OCI-LY1 (cell line): ENCODE measurements around the gene PRCP.

Experiments used
- H2AFZ ChIP-seq: fragments of 200-600 bp; sonication (generic), shearing (Covaris generic); 2 replicates; pipeline ENCODE4 v1.6.0; 2014; ENCODE audit warnings: antibody characterized with exemption, mild to moderate bottlenecking, low read length
- H3F3A ChIP-seq: fragments of 200-600 bp; sonication (generic), shearing (Covaris generic); 2 replicates; pipeline ENCODE4 v1.6.0; 2014; ENCODE audit warnings: mild to moderate bottlenecking, antibody characterized with exemption, low read length, moderate library complexity; ENCODE audit not compliant: insufficient read depth
- H3K27ac ChIP-seq: fragments of 200-600 bp; sonication (generic); 2 replicates; pipeline ENCODE4 v1.5.1; 2014; ENCODE audit warnings: low read length, mixed run types, mild to moderate bottlenecking, low read depth; ENCODE audit not compliant: poor library complexity, severe bottlenecking
- H3K27me3 ChIP-seq: fragments of 200-600 bp; sonication (generic); 2 replicates; pipeline ENCODE4 v1.6.0; 2014; ENCODE audit warnings: antibody characterized with exemption, mild to moderate bottlenecking, low read length, moderate library complexity; ENCODE audit not compliant: insufficient read depth
- H3K36me3 ChIP-seq: fragments of 200-600 bp; sonication (generic); 2 replicates; pipeline ENCODE4 v1.6.1; 2014; ENCODE audit warnings: mild to moderate bottlenecking, antibody characterized with exemption, low read length, moderate library complexity, mixed read lengths; ENCODE audit not compliant: insufficient read depth
- H3K4me1 ChIP-seq: fragments of 200-600 bp; sonication (generic); 2 replicates; pipeline ENCODE4 v1.5.1; 2014; ENCODE audit warnings: mild to moderate bottlenecking, low read length, moderate library complexity; ENCODE audit not compliant: insufficient read depth, severe bottlenecking
- H3K4me2 ChIP-seq: fragments of 200-600 bp; sonication (generic), shearing (Covaris generic); 2 replicates; pipeline ENCODE4 v1.6.1; 2014; ENCODE audit warnings: low read length
- H3K4me3 ChIP-seq: fragments of 200-600 bp; sonication (generic); 2 replicates; pipeline ENCODE4 v1.5.1; 2014; ENCODE audit warnings: low read length, low read depth, mild to moderate bottlenecking, mixed read lengths; ENCODE audit not compliant: poor library complexity, severe bottlenecking
- H3K79me2 ChIP-seq: fragments of 200-600 bp; shearing (Covaris generic); 2 replicates; pipeline ENCODE4 v1.6.1; 2016; ENCODE audit warnings: mixed run types, low read length, mixed read lengths; ENCODE audit not compliant: insufficient read depth
- H3K9ac ChIP-seq: fragments of 200-600 bp; sonication (generic), shearing (Covaris generic); 2 replicates; pipeline ENCODE4 v1.6.1; 2014; ENCODE audit warnings: mild to moderate bottlenecking, low read length, mixed read lengths
- H3K9me2 ChIP-seq: fragments of 200-600 bp; sonication (generic), shearing (Covaris generic); 2 replicates; pipeline ENCODE4 v1.6.1; 2014; ENCODE audit warnings: low read depth, mild to moderate bottlenecking, low read length, mixed read lengths
- H3K9me3 ChIP-seq: fragments of 200-600 bp; shearing (Covaris generic); 2 replicates; pipeline ENCODE4 v1.6.1; 2014; ENCODE audit warnings: low read length, mixed read lengths
- H4K20me1 ChIP-seq: fragments of 200-600 bp; sonication (generic), shearing (Covaris generic); 2 replicates; pipeline ENCODE4 v1.6.0; 2016; ENCODE audit warnings: mild to moderate bottlenecking, low read length; ENCODE audit not compliant: insufficient read depth
- EZH2 ChIP-seq: fragments of 200-600 bp; sonication (generic), shearing (Covaris generic); IDR thresholded peaks from 2 replicates; pipeline ENCODE4 v1.8.0; 2017; ENCODE audit warnings: borderline replicate concordance, mixed run types, mild to moderate bottlenecking, antibody characterized with exemption, low read length, moderate library complexity, mixed read lengths
- TF ChIP-seq, protein P1 (sequence below): fragments of 200-600 bp; sonication (generic), shearing (Covaris generic); IDR thresholded peaks from 2 replicates; pipeline ENCODE4 v1.5.1; 2017; ENCODE audit warnings: mild to moderate bottlenecking, antibody characterized with exemption, low read length, moderate library complexity, mixed read lengths

The PRCP gene

DNA sequence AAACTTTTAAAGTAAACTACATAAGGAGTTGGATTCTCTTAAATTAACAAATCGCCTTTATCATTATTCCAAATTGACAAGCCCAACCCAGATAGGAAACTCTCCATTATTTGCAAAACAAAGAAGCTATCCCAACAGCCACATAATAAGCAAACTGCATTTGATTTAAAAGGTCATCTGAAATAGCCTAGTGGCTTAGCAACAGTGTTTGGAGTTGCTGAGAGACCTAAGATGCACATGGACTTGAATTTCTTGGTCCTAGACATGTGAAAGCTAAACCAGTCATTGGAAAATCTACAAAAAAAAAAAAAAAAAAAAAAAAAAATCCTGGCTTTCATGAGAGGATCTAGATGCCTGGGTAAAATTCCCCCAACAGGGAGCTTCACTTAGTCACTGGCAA is 69.5 kb downstream of the PRCP start:
- Histone ChIP-seq H3K9ac (no peak overlapping the region), H3K9me2 (no peaks in the 10 kb centered on the region), H3K4me3 (no peak overlapping the region), H3K4me2 (no peak overlapping the region), H4K20me1 (no peaks in the 10 kb centered on the region), H3K36me3 (no peaks in the 10 kb centered on the region; the same call in 1 of the 2 replicates), H3K27me3 (no peaks in the 10 kb centered on the region), H2AFZ (no peak overlapping the region), H3K27ac (no peak overlapping the region), H3F3A (no peaks in the 10 kb centered on the region), H3K9me3 (no peaks in the 10 kb centered on the region), H3K4me1 (no peaks in the 10 kb centered on the region), H3K79me2 (no peaks in the 10 kb centered on the region)
- no peak for TF ChIP-seq EZH2
- TF ChIP-seq, protein P1, sequence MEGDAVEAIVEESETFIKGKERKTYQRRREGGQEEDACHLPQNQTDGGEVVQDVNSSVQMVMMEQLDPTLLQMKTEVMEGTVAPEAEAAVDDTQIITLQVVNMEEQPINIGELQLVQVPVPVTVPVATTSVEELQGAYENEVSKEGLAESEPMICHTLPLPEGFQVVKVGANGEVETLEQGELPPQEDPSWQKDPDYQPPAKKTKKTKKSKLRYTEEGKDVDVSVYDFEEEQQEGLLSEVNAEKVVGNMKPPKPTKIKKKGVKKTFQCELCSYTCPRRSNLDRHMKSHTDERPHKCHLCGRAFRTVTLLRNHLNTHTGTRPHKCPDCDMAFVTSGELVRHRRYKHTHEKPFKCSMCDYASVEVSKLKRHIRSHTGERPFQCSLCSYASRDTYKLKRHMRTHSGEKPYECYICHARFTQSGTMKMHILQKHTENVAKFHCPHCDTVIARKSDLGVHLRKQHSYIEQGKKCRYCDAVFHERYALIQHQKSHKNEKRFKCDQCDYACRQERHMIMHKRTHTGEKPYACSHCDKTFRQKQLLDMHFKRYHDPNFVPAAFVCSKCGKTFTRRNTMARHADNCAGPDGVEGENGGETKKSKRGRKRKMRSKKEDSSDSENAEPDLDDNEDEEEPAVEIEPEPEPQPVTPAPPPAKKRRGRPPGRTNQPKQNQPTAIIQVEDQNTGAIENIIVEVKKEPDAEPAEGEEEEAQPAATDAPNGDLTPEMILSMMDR: no peak

DNA sequence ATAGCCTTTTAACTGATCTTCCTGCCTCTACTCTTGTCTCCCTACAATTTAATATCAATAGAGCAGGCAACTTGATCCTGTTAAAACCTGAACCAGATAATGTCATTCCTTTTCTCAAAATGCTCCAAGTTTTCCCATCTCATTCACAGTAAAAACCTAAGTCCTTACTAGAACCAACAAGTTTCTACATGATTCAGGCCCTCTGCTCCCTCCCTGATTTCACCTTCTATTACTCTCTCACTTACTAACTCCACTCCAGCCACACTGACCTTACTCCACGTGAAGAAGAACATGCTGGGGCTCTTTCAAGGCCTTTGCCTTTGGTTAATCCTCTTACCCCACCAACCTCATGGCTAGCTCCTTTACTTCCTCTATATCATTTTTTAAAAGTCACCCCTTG is 71.1 kb downstream of the PRCP start:
- Histone ChIP-seq H3K4me3 (no peak overlapping the region), H3K36me3 (no peaks in the 10 kb centered on the region; the same call in 1 of the 2 replicates), H3K9me3 (no peaks in the 10 kb centered on the region), H3K27ac (no peak overlapping the region), H3K27me3 (no peaks in the 10 kb centered on the region), H4K20me1 (no peaks in the 10 kb centered on the region), H3K9me2 (no peaks in the 10 kb centered on the region), H3K9ac (no peak overlapping the region), H3F3A (no peaks in the 10 kb centered on the region), H3K79me2 (no peaks in the 10 kb centered on the region), H2AFZ (no peak overlapping the region), H3K4me2 (no peak overlapping the region), H3K4me1 (no peaks in the 10 kb centered on the region)
- TF ChIP-seq EZH2: no peak
- TF ChIP-seq, protein P1: no peak

DNA sequence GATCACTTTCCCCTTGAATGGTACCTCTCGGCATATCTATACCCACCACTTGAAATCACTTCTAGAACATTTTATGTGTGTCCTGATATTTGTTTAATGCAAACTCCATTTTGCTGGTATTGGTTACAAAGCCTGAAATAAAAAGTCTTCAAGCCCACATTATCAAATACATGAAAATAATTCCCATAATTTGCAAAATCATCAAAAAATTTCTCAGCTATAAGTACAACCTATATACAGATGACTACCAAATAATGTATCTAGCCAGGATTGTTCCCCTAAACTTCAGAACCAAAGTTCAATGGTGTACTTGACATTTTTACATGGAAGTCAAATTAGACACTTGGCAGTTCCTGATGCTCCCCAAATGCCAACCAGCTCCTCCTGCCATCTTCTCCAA is 71.8 kb downstream of the PRCP start:
- H3F3A ChIP-seq: no peaks in the 10 kb centered on the region
- H3K79me2 ChIP-seq: no peaks in the 10 kb centered on the region
- TF ChIP-seq, protein P1: no peak
- TF ChIP-seq EZH2: no peak
- no peaks in the 10 kb centered on the region for H3K9me2 ChIP-seq
- H2AFZ ChIP-seq: no peak overlapping the region
- H4K20me1 ChIP-seq: no peaks in the 10 kb centered on the region
- H3K27me3 ChIP-seq: no peaks in the 10 kb centered on the region
- H3K27ac ChIP-seq: no peak overlapping the region
- H3K4me1 ChIP-seq: no peaks in the 10 kb centered on the region
- no peaks in the 10 kb centered on the region for H3K9me3 ChIP-seq
- H3K4me3 ChIP-seq: no peak overlapping the region
- H3K4me2 ChIP-seq: no peak overlapping the region
- H3K9ac ChIP-seq: no peak overlapping the region
- no peaks in the 10 kb centered on the region; the same call in 1 of the 2 replicates for H3K36me3 ChIP-seq
